Loucy (cell line): ENCODE results near the gene EPB41L1.

Experiments used
- CTCF ChIP-seq: fragments of 200-600 bp; sonication (generic); conservative IDR thresholded peaks from 2 replicates; pipeline ENCODE4 v1.5.1; 2014; ENCODE audit warnings: mild to moderate bottlenecking, antibody characterized with exemption, low read length
- EZH2phosphoT487 ChIP-seq: fragments of 200-600 bp; IDR thresholded peaks from 2 replicates; pipeline ENCODE4 v1.6.1; 2018; ENCODE audit warnings: antibody characterized with exemption, mild to moderate bottlenecking, moderate library complexity, borderline replicate concordance

DNA sequence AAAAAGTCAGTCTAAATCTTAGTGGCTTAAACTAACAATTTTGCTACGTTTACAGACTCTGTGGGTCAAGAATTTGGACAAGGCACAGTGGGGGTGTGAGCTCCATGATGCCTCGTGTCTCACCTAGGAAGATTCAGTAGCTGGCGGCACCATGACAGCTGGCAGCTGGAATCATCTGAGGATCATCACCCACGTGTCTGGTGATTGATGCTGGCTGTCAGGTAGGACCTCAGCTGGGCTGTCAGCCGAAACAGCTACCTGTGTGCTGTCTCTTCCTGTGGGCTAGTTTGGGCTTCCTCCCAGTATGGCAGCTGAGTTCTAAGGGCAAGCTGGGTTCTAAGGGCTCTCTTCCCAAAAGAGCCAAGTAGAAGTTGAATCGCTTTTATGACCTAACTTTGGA lies 125.2 kb downstream of the EPB41L1 start:
- TF ChIP-seq CTCF (no peak), EZH2phosphoT487 (no peak)
